ENCODE data around the gene PACSIN2.
"Not testable (repeated sequence)": the region's sequence is repeated elsewhere in the genome, so short reads cannot be mapped to it uniquely, and the experiment has no call there.

PACSIN2 gene

DNA sequence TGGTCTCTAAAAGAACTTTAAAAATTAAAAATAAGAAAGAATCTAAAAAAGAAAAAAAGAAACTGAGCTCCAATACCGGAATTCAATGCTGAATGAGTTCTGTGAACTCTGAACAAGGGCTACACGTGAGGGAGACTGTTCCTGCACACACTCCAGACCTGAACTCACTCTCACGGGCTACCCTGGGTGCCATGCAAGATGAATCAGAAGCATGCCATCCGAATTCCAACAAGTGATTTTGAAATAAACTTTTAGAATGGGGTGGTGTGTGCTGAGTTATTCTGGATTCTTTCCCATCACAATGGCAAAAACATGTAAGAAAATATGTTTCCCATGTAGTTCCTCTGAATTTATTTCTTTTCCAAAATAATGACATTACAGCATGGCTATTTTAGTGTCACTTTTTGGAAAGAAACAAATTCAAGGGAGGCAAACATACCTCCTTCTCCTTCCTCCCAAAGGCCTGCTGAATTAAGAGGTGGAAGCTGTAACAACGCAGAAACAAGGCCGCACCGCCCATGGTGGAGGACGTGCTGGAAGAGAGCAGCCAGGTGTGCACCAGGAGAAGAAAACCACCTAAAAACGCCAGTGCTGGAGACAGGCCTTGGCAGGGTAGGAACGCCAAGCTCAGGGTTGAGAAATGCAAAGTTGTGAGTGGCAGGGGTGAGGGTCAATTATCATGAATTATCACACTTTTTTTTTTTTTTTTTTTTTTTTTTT lies 94.7 kb downstream of the PACSIN2 start:
- Histone ChIP-seq H3K4me2 (ENCODE audit: low read length) (no peak overlapping the region), H3F3A (ENCODE audit: control insufficient read depth, insufficient read depth) (no peaks in the 10 kb centered on the region), H3K27me3 (ENCODE audit: control insufficient read depth, low read length) (no peaks in the 10 kb centered on the region), H3K4me1 (ENCODE audit: control insufficient read depth, low read length) (peaks cover 21% of the 10 kb centered on the region), H3K9me2 (replicated peaks; ENCODE audit: control insufficient read depth, low read length) (no peaks in the 10 kb centered on the region), H3K79me2 (ENCODE audit: control insufficient read depth, low read length) (peaks cover 77% of the 10 kb centered on the region), H4K20me1 (ENCODE audit: control insufficient read depth, insufficient read depth, low read depth, low read length) (0 out of 2 replicates have a peak, but pooled peaks cover 4% of the 10 kb centered on the region), H3K36me3 (ENCODE audit: control insufficient read depth, low read length) (no peaks in the 10 kb centered on the region), H3K27ac (ENCODE audit: low read depth, low read length) (no peak overlapping the region), H3K9me3 (ENCODE audit: control insufficient read depth, insufficient read depth, low read length) (no peaks in the 10 kb centered on the region), H3K4me3 (ENCODE audit: low read length) (no peak overlapping the region)
- TF ChIP-seq, protein P1, sequence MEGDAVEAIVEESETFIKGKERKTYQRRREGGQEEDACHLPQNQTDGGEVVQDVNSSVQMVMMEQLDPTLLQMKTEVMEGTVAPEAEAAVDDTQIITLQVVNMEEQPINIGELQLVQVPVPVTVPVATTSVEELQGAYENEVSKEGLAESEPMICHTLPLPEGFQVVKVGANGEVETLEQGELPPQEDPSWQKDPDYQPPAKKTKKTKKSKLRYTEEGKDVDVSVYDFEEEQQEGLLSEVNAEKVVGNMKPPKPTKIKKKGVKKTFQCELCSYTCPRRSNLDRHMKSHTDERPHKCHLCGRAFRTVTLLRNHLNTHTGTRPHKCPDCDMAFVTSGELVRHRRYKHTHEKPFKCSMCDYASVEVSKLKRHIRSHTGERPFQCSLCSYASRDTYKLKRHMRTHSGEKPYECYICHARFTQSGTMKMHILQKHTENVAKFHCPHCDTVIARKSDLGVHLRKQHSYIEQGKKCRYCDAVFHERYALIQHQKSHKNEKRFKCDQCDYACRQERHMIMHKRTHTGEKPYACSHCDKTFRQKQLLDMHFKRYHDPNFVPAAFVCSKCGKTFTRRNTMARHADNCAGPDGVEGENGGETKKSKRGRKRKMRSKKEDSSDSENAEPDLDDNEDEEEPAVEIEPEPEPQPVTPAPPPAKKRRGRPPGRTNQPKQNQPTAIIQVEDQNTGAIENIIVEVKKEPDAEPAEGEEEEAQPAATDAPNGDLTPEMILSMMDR (IDR thresholded peaks at IDR 0.05; ENCODE audit: low read depth, low read length, poor library complexity, severe bottlenecking) = no peak
- no peak for TF ChIP-seq EZH2phosphoT487 (IDR thresholded peaks at IDR 0.05; ENCODE audit: borderline replicate concordance, low read length)

DNA sequence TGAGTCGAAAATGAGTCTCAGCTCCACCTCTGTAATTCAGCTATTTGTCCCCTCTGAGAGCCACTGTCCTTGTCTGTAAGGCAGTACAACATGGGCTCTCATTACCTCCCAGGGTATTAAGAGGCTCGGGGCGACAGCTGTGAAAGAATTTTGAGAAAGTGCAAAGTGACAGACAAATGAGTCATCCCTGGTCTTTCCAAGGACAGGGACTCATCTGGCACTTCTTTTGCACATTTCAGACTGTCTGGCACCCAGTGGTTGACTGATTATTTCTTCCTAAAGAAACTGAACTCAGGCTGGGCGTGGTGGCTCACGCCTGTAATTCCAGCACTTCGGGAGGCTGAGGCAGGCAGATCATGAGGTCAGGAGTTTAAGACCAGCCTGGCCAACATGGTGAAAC lies 95.8 kb downstream of the PACSIN2 start:
- Histone ChIP-seq H3K4me2 (ENCODE audit: low read length) (no peak overlapping the region), H3K36me3 (ENCODE audit: control insufficient read depth, low read length) (no peaks in the 10 kb centered on the region), H3K79me2 (ENCODE audit: control insufficient read depth, low read length) (peaks cover 82% of the 10 kb centered on the region), H3K4me3 (ENCODE audit: low read length) (no peak overlapping the region), H3K9me2 (replicated peaks; ENCODE audit: control insufficient read depth, low read length) (no peaks in the 10 kb centered on the region), H3K27me3 (ENCODE audit: control insufficient read depth, low read length) (no peaks in the 10 kb centered on the region), H3K27ac (ENCODE audit: low read depth, low read length) (no peak overlapping the region), H3F3A (ENCODE audit: control insufficient read depth, insufficient read depth) (no peaks in the 10 kb centered on the region), H3K9me3 (ENCODE audit: control insufficient read depth, insufficient read depth, low read length) (no peaks in the 10 kb centered on the region), H4K20me1 (ENCODE audit: control insufficient read depth, insufficient read depth, low read depth, low read length) (0 out of 2 replicates have a peak, but pooled peaks cover 4% of the 10 kb centered on the region), H3K4me1 (ENCODE audit: control insufficient read depth, low read length) (peaks cover 21% of the 10 kb centered on the region)
- no peak for TF ChIP-seq EZH2phosphoT487 (IDR thresholded peaks at IDR 0.05; ENCODE audit: borderline replicate concordance, low read length)
- TF ChIP-seq, protein P1 (IDR thresholded peaks at IDR 0.05; ENCODE audit: low read depth, low read length, poor library complexity, severe bottlenecking) = no peak

DNA sequence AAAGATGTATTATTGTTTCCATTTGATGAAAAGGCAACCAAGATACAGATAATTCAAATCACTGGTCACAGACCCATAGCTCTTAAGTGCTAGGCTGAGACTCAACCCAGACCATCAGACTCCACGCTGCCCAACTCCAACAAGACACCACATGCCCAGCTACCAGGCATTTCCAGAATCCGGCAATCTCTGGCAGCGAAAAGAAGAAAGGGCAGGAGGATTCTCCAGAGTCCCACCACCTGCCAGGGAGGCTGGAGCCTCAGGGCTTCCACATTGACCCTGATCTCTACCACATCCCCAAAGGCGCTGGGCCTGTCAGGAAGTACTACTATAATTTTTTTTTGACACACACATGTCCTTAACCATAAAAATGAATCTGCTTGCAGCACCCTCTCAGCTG lies 96.4 kb downstream of the PACSIN2 start:
- Histone ChIP-seq H3K27me3 (ENCODE audit: control insufficient read depth, low read length) (no peaks in the 10 kb centered on the region), H3K9me3 (ENCODE audit: control insufficient read depth, insufficient read depth, low read length) (no peaks in the 10 kb centered on the region), H3K9me2 (replicated peaks; ENCODE audit: control insufficient read depth, low read length) (no peaks in the 10 kb centered on the region), H3K4me1 (ENCODE audit: control insufficient read depth, low read length) (peaks cover 14% of the 10 kb centered on the region), H3K4me2 (ENCODE audit: low read length) (no peak overlapping the region), H3K27ac (ENCODE audit: low read depth, low read length) (no peak overlapping the region), H3F3A (ENCODE audit: control insufficient read depth, insufficient read depth) (no peaks in the 10 kb centered on the region), H3K79me2 (ENCODE audit: control insufficient read depth, low read length) (peaks cover 82% of the 10 kb centered on the region), H4K20me1 (ENCODE audit: control insufficient read depth, insufficient read depth, low read depth, low read length) (0 out of 2 replicates have a peak, but pooled peaks cover 4% of the 10 kb centered on the region), H3K4me3 (ENCODE audit: low read length) (no peak overlapping the region), H3K36me3 (ENCODE audit: control insufficient read depth, low read length) (no peaks in the 10 kb centered on the region)
- no peak for TF ChIP-seq EZH2phosphoT487 (IDR thresholded peaks at IDR 0.05; ENCODE audit: borderline replicate concordance, low read length)
- TF ChIP-seq, protein P1 (IDR thresholded peaks at IDR 0.05; ENCODE audit: low read depth, low read length, poor library complexity, severe bottlenecking) = no peak

DNA sequence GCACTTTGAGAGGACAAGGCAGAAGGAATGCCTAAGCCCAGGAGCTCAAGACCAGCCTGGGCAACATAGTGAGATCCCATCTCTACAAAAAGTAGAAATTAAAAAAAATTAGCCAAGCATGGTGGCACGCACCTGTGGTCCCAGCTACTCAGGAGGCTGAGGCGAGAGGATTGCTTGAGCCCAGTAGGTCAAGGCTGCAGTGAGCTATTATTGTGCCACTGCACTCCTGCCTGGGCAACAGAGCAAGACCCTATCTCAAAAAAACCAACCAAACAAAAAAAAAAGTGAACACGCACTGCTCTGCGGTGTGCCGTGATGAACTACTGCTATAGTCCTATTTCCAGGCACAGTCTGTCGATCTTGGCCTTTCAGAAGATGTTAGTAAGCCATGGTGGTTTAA lies 97.6 kb downstream of the PACSIN2 start:
- H3K4me3 ChIP-seq (ENCODE audit: low read length); H3K4me2 ChIP-seq (ENCODE audit: low read length); H3K36me3 ChIP-seq (ENCODE audit: control insufficient read depth, low read length); H3K9me3 ChIP-seq (ENCODE audit: control insufficient read depth, insufficient read depth, low read length); H3F3A ChIP-seq (ENCODE audit: control insufficient read depth, insufficient read depth); H3K27me3 ChIP-seq (ENCODE audit: control insufficient read depth, low read length); H3K27ac ChIP-seq (ENCODE audit: low read depth, low read length); H3K4me1 ChIP-seq (ENCODE audit: control insufficient read depth, low read length); H4K20me1 ChIP-seq (ENCODE audit: control insufficient read depth, insufficient read depth, low read depth, low read length); H3K9me2 ChIP-seq (replicated peaks; ENCODE audit: control insufficient read depth, low read length): not testable (repeated sequence)
- peaks cover 80% of the 10 kb centered on the region for H3K79me2 ChIP-seq (ENCODE audit: control insufficient read depth, low read length)

All from DOHH2 (cell line).